Stimulated activated CD8-positive, alpha-beta memory T cell treated with anti-CD3 and anti-CD28 coated beads, Interleukin-2, amount 100 ng/mL, for 1 hour (primary cell): ENCODE results near the gene TTLL4.
A peak's percentile ranks its signal among the peaks of the same experiment; 100 is the strongest.
"Not testable (repeated sequence)": the region's sequence is repeated elsewhere in the genome, so short reads cannot be mapped to it uniquely, and the experiment has no call there.

Experiments used
- DNase-seq, 2 donors: peaks; one replicate each; pipeline ENCODE4 v3.0.0-alpha.2; 2020; ENCODE audit warnings: low read depth in 2 of 2

TTLL4 gene, protein sequence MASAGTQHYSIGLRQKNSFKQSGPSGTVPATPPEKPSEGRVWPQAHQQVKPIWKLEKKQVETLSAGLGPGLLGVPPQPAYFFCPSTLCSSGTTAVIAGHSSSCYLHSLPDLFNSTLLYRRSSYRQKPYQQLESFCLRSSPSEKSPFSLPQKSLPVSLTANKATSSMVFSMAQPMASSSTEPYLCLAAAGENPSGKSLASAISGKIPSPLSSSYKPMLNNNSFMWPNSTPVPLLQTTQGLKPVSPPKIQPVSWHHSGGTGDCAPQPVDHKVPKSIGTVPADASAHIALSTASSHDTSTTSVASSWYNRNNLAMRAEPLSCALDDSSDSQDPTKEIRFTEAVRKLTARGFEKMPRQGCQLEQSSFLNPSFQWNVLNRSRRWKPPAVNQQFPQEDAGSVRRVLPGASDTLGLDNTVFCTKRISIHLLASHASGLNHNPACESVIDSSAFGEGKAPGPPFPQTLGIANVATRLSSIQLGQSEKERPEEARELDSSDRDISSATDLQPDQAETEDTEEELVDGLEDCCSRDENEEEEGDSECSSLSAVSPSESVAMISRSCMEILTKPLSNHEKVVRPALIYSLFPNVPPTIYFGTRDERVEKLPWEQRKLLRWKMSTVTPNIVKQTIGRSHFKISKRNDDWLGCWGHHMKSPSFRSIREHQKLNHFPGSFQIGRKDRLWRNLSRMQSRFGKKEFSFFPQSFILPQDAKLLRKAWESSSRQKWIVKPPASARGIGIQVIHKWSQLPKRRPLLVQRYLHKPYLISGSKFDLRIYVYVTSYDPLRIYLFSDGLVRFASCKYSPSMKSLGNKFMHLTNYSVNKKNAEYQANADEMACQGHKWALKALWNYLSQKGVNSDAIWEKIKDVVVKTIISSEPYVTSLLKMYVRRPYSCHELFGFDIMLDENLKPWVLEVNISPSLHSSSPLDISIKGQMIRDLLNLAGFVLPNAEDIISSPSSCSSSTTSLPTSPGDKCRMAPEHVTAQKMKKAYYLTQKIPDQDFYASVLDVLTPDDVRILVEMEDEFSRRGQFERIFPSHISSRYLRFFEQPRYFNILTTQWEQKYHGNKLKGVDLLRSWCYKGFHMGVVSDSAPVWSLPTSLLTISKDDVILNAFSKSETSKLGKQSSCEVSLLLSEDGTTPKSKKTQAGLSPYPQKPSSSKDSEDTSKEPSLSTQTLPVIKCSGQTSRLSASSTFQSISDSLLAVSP

DNA sequence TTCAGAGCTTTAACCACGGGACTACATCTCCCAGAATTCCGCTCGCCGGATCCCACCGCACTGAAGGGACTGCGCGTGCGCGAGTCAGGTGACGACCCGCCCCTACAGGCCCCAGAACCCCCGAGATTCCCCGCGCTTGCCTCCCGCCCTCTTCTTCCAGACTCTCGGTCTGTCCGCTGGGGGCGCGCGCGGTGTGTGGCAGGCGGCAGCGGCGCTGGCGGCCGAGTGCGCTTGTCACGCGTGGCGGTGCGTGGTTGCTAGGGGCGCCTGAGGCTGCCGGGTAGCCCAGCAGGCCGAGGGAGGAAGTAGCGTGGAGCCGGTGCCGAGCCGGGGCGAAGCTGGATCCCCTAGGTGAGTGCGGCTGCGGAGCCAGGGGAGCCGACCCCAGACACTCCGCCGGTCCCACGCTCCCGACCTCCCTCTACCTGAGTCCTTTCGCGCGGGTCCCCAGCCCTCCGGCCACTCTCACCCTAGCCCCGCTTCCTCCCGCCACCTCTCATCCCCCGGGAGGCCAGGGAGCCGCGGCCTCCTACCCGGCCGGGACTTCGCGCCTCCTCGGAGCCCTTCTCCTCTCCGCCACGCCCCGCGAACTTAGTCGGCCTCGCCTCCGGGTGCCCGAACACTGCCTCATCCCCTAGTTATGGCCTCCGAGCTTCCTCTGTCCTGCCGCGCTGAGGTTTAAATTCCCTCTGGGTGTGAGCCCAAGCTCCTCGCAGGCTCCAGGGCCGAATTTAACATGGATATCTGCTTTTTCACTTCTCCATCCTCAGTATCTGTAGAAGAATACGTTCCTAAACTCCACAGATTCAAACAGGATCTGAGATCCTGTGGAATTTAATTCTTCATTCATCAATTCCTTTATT is at the start of gene TTLL4:
TSS of gene TTLL4 (plus strand) at position 149 of the 863 bp plus-strand sequence. CDS start 26,842 bp downstream, outside the sequence.
- peak; percentile 96 to 98 for DNase-seq

DNA sequence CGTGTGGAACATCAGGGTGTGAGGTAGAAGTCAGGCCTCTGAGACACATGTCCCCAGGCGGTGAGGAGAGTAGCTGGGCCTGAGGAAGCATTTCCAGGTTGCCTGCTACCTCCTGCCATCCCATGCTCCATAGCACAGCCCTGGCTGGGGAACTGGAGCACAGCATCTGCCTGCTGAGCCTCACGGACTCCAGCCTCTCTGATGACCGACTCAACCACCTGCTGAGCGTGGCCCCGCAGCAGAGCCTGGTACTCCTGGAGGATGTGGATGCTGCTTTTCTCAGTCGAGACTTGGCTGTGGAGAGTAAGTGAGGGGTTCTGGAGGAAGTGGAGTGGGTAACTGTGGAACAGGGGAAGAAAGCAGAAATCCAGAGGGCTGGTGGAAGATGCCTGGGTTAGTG is 48.3 kb upstream of the TTLL4 start:
- DNase-seq: no peak

DNA sequence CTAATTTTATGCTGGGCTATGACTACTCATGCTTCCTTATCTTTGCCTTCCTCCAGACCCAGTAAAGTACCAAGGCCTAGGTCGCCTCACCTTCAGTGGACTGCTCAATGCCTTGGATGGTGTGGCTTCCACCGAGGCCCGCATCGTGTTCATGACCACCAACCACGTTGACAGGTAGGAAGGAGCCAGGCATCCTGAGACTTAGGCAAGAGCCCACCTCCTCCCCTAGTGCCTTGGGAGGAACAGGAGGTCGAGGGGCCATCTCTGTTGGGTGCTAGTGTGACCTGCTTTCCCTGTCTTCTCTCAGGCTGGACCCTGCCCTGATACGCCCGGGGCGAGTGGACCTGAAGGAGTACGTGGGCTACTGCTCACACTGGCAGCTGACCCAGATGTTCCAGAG is 47.8 kb upstream of the TTLL4 start:
- no peak for DNase-seq

DNA sequence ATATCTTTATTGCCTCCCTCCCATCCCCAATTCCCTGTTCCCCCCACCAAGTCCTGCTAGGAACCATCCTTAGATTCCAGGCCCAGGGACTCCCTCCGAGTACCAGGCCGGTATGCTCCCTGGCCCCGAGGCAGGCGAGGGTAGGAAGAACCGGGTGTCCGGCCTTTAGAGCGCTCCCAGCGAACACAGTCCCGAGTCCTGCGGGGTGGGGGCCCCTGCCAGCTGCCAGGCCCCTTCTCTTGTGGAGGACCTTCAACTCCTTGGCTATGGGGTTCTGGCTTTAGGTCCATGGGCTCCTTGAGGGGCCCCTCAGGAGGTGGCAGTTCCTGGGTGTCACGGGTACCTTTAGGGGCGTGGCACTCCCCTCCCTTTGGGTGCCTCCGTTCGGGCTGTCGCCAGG is 46.7 kb upstream of the TTLL4 start:
- no peak for DNase-seq

DNA sequence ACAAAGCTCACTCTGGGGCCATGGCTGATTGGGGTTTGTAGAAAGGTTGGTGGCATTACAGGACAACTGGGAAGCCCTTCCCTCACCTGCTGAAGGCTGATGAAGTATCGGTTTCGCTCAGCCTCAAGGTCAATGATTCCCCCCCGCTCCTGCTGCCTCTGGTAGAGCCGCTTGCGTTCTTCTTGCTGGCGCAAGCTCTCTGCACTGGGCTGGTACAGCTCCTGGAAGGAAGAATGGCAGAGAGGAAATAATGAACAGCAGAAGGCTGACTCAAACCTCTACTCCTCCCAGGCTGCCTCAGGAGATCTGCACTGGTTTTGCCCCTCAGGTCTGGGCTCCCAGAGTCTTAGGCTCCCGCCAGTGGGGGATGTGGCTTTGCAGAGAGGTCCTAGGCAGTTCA is 46.0 kb upstream of the TTLL4 start:
- no peak for DNase-seq

DNA sequence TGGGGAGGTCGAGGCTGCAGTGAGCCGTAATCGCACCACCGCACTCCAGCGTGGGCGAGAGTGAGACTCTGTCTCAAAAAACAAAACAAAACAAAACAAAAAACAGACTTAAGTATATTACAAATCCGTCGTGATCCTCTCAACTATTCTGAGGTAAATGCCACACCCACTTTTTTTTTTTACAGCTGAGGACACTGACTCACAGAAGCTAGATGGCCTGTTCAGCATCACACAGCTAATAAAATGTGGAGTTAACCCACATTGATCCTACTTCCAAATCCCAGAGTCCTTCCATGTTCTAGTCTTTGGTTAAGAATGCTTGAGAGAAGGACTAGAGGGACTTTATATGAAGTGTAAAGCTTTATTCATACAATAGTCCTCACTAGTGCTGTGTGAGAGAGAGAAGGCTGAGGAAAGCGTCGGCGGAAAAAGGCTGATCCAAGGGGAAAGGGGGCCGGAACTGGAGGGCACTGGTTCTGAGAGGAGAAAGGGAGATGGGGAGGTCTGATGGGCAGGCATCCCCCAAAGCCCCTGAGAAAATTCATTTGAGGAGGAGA is 39.5 kb upstream of the TTLL4 start:
- DNase-seq: no peak

DNA sequence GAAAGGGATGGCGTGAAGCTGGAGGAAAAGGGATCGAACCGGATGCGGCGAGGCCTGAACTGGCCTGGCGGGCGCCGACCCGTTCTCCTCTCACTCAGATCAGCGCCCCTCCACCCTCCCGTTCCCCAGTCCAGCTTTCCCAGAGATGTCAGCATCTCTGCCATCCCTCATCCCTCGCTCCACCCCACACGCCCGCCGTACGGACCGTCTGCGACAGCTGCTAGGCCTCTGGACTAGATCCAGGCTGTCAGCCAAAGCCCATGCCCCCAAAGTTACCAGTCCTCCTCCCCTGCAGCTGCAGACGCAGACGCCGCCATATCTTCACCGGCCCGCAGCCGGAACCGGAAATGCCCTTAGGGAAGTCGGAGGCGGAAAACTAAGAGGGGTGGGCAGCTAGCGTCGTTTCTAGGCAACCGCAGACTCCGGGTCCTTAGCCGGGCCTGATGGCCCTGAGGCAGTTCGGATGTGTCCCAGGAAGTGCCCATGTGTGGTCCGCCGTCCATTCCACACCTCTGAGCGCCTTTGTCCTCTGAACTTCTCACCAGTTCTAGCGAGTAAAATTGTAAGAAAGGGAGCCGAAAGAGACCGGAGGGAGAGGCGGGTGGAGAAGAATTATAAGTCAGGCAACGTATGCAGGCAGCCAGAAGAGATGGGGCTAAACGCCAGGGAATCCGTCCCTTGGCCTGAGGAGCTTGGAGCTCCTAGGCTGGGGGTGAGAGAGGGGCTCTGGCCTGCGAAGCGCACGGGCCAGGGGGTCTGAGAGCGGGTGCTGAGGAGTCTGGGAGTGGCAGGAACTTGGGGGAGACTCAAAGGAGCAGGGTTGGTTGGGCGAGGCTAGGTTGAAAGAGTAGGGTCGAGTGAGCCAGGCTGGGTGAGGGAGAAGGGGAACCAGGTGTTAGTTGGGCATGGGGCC is 38.7 kb upstream of the TTLL4 start, which contains the start of the genes RNF25 and STK36:
TSS of gene RNF25 (minus strand) at position 349 of the 913 bp plus-strand sequence. CDS start at position 317, 32 bp downstream.
TSS of gene STK36 (plus strand) at position 433 of the 913 bp plus-strand sequence. CDS start 744 bp downstream, outside the sequence.
- peak; percentile 64 for DNase-seq

DNA sequence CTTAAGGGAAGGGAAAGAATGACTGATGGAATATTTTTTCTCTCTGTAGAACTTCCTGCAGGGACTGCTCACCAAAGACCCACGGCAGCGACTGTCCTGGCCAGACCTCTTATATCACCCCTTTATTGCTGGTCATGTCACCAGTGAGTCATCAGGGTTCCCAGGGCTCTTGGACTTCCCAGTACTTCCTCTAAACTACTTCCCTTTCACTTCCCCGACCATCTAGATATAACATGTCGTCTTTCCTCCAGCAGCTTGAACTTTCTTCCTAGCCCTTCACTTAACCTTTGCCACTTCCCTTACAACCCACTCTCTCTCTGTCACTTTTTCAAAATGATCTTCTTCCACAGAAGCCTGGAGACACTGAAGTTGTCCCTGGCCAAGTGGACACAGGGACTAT is 31.5 kb upstream of the TTLL4 start:
- DNase-seq: no peak

DNA sequence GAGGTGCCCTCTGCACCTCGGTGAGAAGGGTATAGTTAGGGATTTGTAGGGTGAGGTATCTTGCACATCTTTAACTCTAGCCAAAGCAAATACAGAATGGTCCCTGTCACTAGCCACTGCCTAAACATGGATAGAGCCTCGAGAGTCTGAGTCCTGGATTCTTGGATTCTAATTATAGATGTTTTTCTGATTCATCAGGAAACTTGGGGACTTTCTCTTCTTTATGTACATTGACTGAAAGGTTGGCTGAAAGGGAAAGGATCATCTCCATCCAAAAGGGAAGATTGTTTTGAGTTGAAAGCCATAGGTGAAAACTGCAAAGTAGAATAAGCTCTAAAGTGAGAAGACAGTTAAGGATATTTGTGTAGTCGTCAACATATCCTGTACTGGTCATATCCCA is 30.6 kb upstream of the TTLL4 start:
- DNase-seq: no peak

DNA sequence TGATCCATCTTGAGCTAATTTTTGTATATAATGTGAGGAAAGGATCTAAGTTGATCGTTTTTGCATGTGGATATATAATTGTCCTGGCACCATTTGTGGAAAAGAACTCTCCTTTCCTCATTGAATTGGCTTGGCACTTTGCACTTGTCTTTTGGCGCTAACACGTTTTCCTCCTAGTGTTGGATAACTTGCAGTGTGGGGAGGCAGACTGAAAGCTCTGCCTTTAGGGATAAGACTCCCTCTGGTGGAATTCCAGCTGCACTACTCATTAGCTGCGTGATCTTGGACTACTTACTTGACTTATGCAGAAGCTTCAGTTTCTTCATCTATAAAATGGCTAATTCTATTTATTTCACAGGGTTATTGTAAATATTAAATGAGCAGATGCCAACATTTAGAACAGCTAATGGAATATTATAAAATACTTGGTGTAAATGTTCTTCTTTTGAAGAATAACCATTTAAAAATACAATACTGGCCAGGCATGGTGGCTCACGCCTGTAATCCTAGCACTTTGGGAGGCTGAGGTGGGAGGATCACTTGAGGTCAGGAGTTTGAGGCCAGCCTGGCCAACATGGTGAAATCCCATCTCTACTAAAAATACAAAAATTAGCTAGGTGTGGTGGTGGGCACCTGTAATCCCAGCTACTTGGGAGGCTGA is 23.1 kb upstream of the TTLL4 start:
- DNase-seq: not testable (repeated sequence)

DNA sequence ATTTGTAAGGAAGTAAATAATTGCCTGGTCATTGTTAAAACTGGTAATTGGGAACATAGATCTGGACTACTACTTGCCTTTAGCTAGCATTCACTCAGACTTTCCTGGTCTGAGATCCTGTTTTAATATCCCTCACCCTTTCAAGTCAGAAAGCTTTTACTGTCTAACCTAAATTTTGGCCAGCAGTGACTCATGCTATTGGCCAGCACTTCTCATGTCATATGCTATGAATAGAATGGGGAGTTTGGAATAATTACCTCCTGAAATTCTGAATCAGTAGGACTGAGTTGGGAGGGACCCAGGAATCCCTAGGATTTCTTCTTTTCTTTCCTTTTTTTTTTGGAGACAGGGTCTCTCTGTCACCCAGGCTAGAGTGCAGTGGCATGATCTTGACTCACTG is 19.4 kb upstream of the TTLL4 start:
- no peak for DNase-seq

DNA sequence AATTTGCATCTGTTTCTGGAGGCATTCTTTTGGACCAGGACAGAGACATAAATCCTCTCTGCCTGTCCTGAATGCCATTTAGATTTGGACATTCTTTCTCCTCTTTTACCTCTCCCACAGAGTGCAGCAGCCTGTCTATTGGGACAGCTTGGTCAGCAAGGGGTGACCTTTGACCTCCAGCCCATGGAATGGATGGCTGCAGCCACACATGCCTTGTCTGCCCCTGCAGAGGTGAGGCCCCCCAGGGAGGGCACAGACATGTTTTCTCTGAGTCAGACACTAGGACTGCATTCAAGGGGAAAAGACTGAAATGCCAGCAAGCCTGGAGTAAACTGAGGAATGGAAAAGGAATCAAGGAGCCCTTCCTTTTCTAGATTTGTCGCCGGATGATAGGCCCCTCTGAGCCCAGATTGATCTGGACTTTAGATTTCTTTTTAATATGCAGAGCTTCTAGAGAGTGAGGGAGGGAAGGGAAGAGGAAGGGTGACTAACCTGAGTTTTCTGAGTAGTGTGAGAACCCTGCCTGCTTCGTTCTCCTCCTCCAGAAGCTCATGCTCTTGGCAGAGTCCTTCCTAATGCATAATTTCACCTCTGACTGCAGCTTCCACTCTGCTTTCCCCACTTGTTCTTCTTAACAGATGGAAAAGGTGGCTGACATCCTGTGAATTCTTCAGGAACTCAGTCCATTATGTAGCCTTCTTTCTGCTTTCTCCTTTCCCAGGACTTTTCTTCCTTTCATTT is 16.1 kb upstream of the TTLL4 start:
- DNase-seq: no peak

DNA sequence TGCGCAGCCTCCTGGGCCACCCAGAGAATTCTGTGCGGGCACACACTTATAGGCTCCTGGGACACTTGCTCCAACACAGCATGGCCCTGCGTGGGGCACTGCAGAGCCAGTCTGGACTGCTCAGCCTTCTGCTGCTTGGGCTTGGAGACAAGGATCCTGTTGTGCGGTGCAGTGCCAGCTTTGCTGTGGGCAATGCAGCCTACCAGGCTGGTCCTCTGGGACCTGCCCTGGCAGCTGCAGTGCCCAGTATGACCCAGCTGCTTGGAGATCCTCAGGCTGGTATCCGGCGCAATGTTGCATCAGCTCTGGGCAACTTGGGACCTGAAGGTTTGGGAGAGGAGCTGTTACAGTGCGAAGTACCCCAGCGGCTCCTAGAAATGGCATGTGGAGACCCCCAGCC is 11.8 kb upstream of the TTLL4 start:
- no peak for DNase-seq

DNA sequence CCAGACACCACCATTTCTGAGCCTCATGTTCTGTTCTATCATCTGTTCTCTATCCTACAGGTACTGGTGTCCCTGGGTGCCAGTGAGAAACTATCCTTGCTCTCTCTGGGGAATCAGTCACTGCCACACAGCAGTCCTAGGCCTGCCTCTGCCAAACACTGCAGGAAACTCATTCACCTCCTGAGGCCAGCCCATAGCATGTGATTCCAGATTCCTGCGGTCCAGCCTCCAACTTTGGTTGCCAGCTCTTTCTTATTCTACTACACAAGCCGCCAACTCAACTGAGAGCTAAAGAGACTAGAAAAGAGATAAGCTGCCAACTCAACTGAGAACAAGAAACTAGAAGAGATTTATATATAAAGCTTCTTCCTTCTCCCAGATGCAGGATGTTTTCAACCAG is 8.8 kb upstream of the TTLL4 start:
- no peak for DNase-seq

DNA sequence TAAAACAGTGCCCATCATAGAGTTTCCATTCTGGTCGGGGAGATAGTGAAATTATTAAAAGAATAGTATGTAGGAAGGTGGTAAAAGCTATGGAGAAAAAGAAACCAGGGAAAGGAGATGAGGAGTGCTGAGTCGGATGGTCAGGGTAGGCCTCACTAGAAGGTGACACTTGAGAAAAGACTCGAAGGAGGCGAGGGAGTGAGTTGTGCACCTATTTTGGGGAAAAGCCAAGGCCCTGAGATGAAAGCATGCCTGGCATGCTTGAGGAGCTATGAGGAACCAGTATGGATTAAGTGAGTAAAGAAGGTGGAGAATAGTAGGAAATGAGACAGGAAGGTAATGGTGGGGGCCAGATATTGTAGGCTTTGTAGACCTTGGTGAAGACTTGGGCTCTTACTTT is 7.3 kb upstream of the TTLL4 start:
- no peak for DNase-seq

DNA sequence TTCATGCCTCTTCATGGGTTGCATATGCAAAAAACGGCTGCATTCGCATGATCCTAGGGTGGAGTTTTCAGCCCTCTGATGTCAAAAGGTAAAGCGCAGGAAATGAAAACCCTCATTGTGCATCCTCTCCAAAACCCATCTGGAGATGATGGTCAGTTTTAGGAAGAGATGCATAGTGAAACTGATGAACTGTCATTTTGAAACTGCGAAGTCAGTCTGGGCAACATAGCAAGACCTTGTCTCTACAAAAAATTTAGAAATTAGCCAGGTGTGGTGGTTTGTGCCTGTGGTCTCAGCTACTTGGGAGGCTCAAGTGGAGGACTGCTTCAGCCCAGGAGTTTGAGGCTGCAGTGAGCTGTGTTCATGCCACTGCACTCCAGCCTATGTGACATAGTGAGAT is 2.5 kb upstream of the TTLL4 start:
- no peak for DNase-seq

DNA sequence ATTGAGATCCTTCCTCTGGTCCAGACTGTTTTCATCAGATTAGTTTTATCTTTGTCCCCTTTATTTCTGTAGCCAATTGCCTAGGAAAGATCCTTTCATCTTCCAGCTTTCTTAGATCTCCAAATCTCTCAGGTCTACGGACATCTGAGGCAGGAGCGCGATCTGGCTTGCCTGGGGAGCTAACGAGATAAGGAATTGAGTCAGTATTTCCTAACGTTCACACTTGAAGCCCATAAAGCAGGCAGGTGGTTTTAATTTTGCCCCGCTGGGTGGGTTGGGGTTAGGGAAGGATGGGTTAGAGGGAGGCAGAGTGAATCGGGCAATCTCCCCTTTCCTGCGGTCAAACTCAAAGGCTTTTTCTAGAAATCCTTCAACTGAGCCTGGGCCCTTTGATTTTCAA is 727 bp upstream of the TTLL4 start:
- DNase-seq: no peak

DNA sequence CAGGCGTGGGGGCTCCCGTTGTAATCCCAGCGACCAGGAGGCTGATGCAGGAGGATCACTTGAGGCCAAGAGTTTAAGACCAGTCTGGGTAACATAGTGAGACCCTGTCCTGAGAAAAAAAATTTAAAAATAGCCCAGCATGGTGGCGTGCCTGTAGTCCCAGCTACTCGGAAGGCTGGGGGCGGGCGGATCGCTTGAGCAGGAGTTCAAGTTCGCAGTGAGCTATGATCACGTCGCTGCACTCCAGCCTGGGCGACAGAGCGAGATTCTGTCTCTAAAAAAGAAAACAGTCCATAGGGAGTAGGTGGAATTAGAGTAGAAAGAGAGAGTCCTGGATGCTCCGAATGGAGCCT is 325 bp upstream of the TTLL4 start:
- DNase-seq: no peak

DNA sequence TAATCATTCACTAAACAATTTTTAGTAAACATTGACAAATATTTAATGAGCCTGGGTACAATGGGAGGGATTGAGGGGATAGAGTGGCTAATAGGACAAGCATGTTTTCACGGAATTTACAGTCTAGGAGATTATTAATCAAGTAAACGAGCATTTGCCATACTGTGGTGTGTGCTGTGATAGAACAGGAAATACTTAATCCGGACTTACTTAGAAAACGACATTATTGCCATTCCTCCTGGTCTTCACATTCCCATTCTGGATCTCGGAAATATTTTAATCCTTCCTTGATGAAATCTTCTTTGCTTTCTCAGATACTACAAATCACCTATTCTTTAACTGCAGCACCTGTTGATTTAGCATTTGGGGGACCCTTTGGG is 905 bp downstream of the TTLL4 start:
- no peak for DNase-seq
